Activated gamma-delta T cell treated with anti-CD3 and anti-CD28 coated beads, Interleukin-2, amount 50 U/mL, for 16 hours (primary cell): ENCODE results near the gene ANKRD6.

Experiments used
- DNase-seq: peaks from one replicate; pipeline ENCODE4 v3.0.0-alpha.2; 2020; ENCODE audit warnings: low read depth

The ANKRD6 gene

DNA sequence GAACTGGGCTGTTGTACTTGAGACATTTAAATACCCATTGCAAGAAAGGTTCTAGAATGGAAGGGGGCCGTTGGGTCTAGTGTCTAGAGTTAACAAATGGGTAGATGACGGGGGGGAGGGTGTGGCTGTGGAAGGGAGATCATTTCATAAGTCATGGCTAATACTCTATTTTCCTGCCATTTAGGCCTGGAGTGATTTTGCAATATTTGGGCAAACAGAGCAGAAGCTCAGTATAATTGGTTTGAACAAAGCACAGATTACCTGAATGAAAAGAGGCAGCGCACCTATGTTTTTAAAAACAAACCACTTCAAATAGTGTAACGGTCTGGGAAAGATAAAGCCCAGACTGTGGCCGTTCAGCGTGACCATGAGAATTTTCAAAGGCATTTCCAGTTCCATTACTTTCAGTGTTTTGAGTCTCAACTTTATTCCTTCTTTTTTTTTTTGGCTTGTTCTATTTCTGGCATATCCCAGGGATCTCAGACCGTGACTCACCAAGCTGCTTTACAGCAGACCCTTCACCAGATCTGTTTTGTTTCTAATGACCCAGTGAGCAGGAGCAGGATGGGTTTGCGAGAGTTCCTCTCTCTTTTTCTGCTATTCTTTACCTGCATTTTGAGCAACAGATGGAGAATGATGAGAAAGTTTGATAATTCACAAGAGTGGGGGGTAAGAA lies 131.9 kb downstream of the ANKRD6 start:
- DNase-seq = no peak

DNA sequence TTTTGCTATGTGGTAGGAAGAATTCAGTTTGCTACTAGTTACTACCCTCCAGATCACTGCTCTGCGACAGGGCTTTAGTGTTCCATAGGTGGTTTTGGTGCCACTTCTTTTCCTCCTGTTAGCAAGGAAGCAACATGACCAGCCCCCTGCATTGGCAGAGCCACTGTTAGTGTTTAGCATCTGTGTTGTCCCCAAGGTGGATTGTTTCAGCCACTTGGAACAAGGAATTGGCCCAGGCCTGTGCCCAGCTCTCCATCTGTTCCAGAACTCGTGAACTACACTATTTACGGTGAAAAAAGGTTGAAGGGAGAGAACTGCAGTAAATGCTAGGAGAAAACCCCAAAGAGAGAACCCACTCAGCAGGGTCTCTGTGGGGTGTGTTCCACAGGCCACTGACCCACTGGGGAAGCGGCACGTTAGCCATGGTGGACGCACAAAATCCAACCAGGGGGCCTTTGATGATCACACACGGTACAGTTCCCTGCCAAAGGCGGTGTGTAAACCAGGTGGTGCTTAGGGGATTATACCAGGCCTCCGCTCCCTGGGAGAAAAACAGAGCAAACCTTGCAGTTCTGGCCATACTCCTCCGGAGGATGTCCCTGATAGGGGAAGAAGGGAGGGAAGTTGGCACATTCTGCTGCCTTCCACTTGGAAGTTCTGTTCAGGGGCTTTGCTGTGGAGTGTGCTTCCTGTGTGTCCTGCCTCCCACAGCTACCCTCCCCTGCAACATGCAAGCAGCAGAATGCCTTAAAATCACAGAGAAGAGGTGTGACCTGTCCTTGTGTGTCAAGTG lies 133.3 kb downstream of the ANKRD6 start:
- no peak for DNase-seq

DNA sequence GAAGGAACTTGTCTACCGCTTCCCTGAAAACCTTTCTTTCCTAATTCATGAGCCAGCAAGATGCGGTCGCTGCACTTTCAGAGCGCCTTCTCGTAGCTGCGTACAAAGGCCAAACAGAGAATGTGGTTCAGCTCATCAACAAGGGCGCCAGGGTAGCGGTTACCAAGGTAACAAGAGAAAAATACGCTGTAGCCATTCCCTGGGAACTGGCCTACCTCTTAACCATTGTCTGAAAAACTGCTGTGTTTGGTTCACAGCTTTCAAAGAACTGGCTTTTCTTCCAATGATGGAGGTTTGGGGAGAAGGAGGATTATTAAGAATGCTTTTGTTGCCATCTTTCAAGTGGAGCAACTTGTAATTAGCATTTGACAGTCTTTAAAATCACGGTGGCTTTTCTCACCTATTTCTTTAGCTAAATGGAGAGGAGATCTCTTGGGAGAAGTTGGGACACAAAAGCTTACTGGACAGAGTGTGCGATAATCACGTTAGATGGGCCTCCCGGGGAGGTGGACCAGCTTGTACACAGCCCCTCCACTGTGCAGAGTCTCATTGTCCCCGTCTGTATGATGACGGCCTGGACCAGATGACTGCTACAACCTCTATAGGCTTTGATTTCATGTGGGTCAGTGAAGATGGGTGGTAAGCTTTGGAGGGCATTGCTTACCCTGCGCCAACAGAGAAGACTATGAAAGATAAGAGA lies 134.1 kb downstream of the ANKRD6 start:
- DNase-seq = no peak

DNA sequence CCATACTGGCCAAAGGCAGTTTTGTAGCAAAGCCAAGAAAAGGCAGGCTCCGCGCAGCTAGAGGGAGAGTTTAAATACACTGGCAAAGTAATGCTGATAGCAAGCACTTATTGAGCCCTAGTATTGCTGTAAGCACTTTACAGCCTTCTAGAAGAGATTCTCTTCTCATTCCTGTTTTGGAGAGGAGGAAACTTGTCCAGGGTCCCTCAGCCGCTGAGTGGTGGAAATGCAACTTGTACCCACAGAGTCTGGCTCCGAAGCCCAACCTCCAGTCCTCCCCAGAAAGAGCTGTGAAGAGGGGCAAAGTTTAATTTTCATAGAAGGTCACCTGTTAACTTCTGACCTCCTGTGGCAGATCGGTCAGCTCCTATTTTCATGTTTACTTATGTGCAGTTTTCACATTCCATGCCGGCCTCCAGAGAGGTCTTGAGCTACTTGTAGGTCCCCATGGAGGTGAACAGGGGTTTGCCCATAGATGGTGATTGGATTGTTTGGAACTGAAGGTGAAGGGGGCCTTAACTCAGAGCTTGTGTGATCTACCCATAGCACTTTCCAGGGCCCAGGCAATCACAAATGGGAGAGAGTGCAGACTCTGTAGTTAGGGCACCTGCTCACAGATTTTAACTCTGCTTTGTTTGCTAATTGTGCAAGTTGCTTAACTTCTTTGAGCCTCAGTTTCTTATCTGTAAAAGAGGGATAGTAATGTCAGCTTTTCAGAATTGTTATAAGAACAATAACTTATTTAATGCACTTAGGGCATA lies 134.9 kb downstream of the ANKRD6 start:
- no peak for DNase-seq

DNA sequence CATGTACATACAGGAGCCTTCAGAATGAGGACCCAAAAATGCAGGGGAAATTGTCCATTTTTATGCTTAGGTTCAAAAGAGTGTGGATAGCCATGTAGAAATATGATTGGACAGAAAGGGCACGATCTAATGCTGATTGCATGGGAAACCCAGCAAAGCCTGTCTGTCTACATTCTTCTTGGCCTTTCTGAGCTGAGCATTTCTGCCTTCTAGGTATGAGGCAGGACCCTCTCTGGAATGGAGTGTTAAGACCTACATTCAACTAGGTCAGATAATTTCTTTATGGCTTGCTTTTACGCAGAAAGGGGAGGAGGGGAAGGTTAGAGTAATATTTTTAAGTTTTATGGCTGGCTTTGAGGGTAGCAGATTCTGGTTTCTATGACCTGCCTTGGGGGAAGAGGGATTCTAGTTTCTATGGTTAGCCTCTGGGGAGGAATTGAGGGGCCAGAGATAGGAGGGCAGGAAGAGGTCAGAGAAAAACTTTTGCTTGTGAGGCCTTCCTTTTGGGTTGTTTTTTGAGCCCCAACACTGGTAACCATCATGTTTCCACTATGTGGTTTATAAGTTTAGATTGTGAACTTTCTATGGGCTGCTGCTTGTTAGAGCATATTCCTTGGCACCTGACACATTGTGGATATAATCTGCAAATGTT lies 142.1 kb downstream of the ANKRD6 start:
- no peak for DNase-seq

DNA sequence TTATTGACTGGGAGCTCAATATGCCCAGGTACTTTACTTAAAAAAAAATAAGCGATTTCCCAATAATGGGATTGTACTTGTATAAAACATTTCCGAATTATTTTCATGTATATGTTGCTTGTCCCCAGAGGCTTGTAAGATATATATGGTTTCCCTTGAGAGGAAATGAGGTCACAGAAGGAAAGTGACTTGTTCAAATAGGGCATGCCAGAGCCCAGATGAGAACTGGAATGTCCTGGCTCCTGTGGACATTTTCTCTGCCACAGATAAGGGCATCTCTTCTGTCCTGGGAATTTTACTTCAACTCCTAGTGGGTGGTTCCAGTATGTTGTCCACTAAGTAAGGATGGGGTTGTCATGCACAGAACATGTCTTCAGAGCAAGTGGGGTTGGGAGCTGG lies 142.6 kb downstream of the ANKRD6 start:
- DNase-seq = no peak

DNA sequence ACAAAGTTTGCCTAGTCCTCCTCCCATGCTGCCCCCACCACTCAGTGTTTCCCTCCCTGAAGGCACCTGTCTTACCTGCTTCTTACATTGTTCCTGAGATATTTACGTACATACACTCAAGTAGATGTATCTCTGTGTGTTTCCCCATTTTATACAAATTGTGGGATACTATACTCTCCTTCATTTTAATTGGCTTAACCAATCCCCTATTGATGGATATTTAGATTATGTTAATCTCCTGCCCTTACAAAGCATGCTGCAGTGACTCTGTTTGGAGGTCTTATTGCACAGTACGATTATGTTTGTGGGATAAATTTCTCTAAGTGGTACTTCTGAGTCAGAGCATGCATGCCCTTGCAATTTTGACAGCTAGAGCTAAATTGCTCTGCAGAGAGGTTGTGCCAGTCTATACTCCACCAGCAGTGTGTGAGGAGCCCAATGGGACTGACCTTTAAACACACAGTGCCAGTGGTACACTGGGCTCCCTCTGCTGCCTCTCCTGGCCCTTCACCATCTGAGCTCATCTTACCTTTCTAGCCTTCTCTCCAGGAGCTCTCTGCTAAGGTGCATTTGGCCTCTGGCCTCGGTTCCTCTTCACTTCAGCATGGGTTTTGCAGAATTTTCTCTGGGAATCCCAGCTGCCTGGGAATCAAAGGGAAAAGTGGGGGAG lies 148.2 kb downstream of the ANKRD6 start:
- no peak for DNase-seq

DNA sequence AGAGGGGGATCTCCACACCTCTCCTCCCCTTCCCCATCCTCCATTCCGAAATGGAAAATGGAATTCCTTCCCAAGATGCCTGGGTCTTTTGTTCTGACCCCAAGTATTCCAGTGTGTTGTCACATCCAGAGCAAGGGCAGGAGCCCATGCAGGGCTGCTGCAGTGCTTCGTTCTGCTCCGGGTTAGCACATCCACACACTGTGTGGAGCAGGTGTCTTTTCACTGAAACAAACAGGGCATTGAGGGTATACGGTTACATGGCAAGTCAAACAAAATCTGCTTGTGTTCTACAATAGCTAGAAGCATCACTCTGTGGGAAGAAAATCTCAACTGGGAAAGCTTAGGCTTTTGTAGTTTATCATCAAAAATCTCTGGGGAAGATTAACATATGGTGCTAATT lies 148.7 kb downstream of the ANKRD6 start:
- no peak for DNase-seq

DNA sequence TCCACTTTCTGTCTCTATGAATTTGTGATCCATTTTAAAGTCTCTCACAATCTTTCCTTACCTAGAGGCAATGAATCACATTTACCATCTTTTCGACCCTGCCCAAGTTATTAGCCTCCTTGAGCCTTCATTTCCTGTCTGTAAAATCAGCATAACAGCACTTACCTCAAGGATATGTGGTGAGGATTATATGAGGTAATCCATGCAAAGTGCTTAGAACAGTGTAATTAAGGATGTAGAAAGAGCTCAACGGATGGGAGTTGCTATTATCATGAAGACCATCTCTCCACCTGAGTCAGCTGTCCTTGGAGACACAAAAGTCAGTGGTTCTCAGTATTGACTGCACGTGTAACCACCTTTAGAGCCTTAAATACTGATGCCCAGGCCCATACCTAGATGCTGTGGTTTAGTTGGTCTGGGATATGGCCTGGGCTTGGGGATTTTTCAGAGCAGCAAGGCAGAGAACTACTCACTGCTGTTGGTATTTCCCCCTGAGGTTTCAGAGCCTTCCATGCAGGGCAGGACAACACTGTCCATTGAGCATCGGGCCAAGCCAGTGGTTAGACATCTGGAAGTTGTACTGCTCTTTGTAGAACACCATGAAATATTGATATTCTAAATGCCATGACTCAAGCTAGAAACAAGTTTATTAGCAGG lies 149.8 kb downstream of the ANKRD6 start:
- no peak for DNase-seq

DNA sequence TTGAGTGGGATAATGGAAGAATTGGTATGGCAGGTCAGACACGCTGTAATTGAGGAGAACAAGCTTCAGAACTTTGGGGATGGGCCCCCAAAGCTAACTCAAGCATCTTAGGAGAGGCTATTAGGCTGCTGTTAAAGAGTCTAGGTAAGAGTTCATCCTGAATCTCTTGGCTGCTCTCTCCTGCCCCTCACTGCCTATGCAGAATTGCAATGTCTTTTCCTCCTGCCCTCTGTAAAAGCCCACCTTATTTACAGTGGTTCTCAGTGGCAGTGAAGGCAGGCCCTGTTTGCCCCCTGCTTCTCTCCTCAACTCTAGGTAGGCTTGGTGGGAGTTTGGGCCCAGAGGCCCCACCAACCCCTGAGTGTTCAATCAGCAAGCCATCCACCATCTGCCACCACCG lies 150.6 kb downstream of the ANKRD6 start:
- DNase-seq = no peak

DNA sequence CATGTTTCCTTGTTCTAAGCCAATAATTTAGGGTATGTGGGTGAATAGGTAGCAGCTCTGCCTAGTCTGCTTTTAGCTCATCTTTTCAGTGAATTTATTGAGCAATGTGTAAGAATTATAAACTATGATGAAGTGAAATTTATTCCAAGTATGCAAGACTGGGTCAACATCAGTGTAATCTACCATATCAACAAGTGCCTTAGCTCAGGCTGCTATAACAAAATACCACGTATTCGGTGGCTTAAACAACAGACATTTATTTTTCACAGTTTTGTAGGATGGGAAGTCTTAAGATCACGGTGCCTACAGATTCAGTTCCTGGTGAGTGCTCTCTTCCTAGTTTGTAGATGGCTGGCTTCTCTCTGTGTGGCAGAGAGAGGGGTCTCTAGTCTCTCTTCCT lies 151.6 kb downstream of the ANKRD6 start:
- DNase-seq = no peak

DNA sequence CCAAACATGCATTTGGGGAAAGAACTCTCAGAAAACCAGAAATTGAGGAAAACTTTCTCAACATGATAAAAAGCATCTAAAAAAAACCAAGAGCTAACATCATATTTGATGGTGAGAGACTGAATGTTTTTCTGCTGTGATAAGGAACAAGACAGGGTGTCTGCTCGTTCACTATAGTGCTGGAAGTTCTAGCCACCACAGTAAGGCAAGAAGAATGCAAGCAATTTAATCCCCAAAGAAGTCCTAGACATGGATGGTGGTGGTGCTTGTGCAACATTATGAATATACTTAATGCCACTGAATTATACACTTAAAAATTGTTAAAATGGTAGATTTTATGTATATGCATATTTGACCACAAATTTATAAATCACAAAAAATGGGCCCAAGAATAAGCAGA lies 152.2 kb downstream of the ANKRD6 start:
- no peak for DNase-seq

DNA sequence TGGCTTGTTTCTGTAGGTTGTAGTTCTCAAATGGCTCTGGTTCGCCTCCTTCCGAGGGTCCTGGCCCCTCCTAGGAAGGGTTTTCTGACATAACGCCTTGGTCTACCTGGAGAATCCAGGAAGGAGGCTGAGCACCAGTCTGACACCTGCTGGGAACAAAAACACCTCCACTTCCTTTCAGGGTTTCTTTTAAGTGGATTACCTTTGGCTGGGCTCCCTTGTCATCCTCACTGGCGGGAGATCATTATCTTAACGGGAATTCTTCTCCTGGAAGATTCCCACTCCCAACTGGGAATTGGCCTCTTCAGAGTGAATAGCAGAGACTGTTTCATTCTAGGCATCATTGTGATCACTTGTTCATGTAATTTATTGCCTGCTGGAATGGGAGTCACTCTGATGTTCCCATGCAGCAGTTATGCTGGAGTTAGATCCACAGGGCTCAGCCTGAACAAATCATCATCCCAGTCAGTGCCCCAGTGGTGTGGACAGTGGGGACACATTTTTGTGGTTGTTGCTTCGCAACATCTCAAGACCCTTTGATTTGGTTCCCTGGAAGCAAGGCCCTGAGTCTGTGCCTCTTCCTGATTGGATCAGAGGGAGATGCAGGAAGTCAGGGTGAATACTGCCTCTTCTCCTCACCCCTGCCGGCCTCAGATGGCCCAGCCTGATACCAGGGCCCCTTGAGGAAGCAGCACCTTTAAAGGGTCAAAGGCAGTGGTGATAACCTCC lies 156.5 kb downstream of the ANKRD6 start:
- no peak for DNase-seq

DNA sequence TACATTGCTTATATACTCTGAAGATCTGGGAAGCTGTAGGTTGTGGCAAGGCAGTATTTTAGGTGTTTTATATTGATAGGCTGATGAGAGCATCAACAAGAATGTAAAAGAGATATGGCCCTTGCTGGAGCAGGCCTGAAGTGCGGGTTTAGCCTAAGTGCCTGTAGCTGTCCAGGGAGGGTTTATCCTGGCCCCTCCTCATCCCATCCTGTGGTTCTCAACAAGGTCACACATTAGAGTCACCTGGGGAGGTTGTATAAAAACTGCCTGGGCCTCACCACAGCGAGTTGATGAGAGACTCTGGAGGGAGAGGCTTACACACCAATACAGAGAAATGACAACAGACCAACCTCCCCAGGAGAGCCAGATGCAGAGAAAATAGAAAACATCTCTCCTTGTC lies 157.2 kb downstream of the ANKRD6 start:
- no peak for DNase-seq

DNA sequence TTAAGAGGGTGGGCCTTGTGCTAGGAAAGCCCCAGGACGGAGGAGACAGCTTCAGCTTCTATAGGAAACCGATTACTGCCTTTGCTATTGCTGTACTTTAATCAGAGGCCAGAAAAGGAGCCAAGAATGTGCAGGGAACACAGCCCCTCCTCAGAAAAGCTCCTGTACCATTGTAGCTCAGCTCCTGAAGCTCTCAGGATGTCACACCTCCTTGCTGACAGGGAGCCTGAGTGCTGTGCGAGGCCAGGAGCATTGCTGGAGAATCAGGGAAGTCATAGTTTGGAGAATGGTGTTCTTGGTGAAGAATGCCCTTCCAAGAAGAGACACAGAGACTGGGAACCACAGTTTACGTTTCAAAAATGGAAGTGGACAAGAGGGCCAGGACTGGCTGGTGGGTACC lies 158.8 kb downstream of the ANKRD6 start:
- no peak for DNase-seq

DNA sequence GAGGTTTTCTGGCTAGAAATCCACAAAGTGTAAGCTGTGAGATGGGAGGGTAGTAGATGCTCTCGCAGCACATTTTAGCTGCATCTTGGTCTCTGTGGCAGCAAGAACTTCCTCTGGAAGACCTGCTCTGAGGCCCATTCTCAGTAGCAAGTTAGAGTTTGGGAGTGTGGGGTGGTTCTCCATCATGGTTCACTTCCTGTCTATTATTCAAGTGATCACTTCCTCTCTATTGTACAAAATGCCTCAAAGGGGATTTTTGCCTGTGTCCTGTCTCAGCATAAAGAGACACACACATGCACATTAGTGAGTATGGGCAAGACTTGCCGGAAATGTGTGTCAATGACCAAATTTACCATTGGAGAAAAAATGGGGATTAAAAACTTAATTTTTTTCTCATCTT lies 163.1 kb downstream of the ANKRD6 start:
- DNase-seq = no peak

DNA sequence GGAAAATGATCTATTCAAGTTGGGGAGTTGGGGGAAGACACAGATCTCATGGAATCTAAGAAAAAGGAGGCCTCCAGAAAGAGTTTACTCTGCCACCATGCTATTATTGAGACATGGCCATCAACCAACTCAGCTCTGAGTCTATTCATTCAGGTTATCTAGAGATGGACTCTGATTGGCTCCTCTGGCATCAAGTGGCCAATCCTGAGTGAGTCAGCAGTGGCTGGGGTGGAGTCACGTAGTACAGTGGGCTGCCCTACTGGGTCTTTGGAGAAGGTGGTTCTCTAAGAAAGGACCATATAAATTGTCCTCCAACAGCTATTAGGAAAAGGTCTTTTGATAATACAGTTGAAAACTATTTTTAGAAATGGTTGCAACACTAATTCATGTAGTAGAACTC lies 163.5 kb downstream of the ANKRD6 start:
- no peak for DNase-seq

DNA sequence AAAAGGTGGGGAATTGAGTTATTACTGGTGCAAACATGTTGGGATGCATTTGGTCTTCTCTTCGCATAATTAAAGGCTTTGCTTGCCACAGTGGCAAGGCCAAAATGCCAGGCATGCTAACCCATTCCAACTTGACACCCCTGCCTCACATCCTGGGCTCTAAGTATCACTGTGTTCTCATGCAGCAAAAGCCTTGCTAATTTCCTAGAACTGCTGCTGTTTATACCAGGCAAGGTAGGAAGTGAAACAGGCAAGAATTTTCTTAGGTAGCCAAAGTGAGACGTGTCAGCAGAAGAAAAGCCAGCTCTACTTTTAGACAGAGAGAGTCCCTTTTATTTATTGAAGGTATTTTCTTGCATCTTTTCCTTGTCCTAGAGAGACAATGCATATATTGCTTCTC lies 164.4 kb downstream of the ANKRD6 start:
- DNase-seq = no peak

DNA sequence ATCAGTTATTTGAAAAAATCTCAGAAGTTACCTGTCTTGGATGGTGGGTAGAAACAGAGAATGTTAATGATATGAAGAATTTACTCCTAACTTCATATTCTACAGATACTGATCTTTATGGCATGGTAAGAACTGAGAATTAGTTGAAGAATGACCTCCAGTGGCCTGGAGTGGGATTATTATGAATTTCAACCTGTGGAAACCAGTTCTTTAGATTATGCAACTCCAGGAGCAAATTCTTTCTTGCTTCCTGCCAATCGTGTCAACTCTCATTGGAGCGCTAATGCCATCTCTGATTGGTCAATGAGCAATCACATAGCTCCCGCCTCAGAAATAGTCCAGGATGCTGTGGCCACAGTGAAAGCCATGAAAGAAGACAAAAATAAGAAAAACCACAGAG lies 165.0 kb downstream of the ANKRD6 start:
- DNase-seq = no peak

DNA sequence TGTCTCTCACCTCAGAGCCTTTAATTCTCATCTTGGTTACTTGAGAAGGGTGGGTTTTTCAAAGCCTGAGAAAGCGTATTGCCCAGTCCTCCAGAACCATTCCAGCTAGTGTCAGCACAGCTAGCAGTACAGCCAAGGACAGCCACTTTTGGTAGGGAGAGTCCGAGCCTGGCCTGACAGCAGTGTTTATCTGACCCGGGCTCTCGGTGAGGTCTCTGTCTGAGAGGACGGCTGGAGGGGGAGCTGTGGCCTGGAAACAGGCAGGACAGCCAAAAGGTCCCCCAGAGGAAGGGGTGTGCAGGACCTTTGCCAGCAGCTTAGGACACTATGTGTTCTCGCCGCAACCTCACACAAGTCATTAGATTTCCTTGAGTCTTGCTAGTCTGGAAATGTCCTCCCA lies 166.8 kb downstream of the ANKRD6 start:
- no peak for DNase-seq
